Measurements from ENCODE around the gene THOC2. TPM values are rescaled to one million over a fixed set of nuclear protein-coding genes. Genes with fewer than 3 reads are reported as not detected.

Gene THOC2
- total RNA-seq, 2 experiments from 2014 or later, result 73.8 to 99.1 TPM

DNA sequence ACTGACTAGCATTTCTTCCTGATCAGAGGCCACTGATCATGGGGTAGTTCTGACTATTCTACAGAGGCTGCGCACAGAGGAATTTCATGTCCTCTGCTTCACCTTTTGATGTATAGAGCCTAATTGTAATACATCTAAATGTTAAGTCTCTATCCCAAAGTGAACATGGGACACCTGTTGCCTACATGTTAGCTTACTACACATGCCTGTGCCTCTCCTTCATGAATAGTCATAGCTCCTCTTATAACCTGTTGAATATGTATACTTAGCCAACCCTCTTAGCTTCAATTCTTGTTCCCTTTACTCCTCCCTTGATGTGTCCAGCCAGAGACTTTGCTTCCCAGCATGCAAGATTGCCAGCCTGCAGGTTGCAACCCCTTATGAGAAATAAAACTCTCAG lies 9.6 kb upstream of the THOC2 start:
- no peak overlapping the region for H3K4me2 ChIP-seq (ENCODE audit: low read length)
- no peaks in the 10 kb centered on the region for H3K9me3 ChIP-seq (ENCODE audit: low read length)
- intact Hi-C loops (cut with micrococcal nuclease; ENCODE audit: unreplicated experiment), result no loop called here
- no peaks in the 10 kb centered on the region for H3K36me3 ChIP-seq (ENCODE audit: insufficient read depth, low read length)
- no TSS peak for BruUV-seq (replicated peaks)
- CTCF ChIA-PET (ENCODE audit: unreplicated experiment), result no interaction called here
- H3K79me2 ChIP-seq (ENCODE audit: insufficient read depth, low read depth, low read length), result no peaks in the 10 kb centered on the region
- POLR2A ChIA-PET, result interaction anchor here (0.6 kb wide), 1 partner anchor 651 kb away, joined by 3 read pairs; no protein-coding TSS in a partner anchor
- DNase-seq (ENCODE audit: low spot score), result no peak
- TF ChIP-seq, protein P1, sequence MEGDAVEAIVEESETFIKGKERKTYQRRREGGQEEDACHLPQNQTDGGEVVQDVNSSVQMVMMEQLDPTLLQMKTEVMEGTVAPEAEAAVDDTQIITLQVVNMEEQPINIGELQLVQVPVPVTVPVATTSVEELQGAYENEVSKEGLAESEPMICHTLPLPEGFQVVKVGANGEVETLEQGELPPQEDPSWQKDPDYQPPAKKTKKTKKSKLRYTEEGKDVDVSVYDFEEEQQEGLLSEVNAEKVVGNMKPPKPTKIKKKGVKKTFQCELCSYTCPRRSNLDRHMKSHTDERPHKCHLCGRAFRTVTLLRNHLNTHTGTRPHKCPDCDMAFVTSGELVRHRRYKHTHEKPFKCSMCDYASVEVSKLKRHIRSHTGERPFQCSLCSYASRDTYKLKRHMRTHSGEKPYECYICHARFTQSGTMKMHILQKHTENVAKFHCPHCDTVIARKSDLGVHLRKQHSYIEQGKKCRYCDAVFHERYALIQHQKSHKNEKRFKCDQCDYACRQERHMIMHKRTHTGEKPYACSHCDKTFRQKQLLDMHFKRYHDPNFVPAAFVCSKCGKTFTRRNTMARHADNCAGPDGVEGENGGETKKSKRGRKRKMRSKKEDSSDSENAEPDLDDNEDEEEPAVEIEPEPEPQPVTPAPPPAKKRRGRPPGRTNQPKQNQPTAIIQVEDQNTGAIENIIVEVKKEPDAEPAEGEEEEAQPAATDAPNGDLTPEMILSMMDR (conservative IDR thresholded peaks at IDR 0.05; ENCODE audit: low read length), result no peak
- no peak for TF ChIP-seq EZH2phosphoT487 (IDR thresholded peaks at IDR 0.05; ENCODE audit: borderline replicate concordance, low read depth, low read length)
- H2AFZ ChIP-seq (ENCODE audit: low read length), result no peak overlapping the region
- no peaks in the 10 kb centered on the region for H4K20me1 ChIP-seq (ENCODE audit: insufficient read depth, low read length)
- peaks cover 4% of the 10 kb centered on the region for H3K4me1 ChIP-seq (ENCODE audit: insufficient read depth, low read length, poor library complexity, severe bottlenecking)
- no peak overlapping the region for H3K27ac ChIP-seq (ENCODE audit: low read depth, low read length, poor library complexity, severe bottlenecking)
- H3K4me3 ChIP-seq (ENCODE audit: low read depth, low read length, poor library complexity, severe bottlenecking), result no peak overlapping the region
- no peaks in the 10 kb centered on the region for H3K9me2 ChIP-seq (ENCODE audit: insufficient read depth, low read length)

GRCh38 chrX:123740536-123740935 lies 7.7 kb upstream of the THOC2 start:
- no peak for TF ChIP-seq EZH2phosphoT487 (IDR thresholded peaks at IDR 0.05; ENCODE audit: borderline replicate concordance, low read depth, low read length)
- TF ChIP-seq, protein P1 (conservative IDR thresholded peaks at IDR 0.05; ENCODE audit: low read length), result no peak
- no peaks in the 10 kb centered on the region for H3K9me3 ChIP-seq (ENCODE audit: low read length)
- BruUV-seq (replicated peaks), result no TSS peak
- POLR2A ChIA-PET, result interaction anchor here (1.0 to 1.5 kb wide), 3 partner anchors 10 to 24 kb away, joined by 3 to 6 read pairs (median 3); no protein-coding TSS in a partner anchor
- H3K27ac ChIP-seq (ENCODE audit: low read depth, low read length, poor library complexity, severe bottlenecking), result no peak overlapping the region
- no peak overlapping the region for H3K4me3 ChIP-seq (ENCODE audit: low read depth, low read length, poor library complexity, severe bottlenecking)
- H2AFZ ChIP-seq (ENCODE audit: low read length), result no peak overlapping the region; the same call in 1 of the 2 replicates
- H3K9me2 ChIP-seq (ENCODE audit: insufficient read depth, low read length), result no peaks in the 10 kb centered on the region
- H3K79me2 ChIP-seq (ENCODE audit: insufficient read depth, low read depth, low read length), result no peaks in the 10 kb centered on the region
- H4K20me1 ChIP-seq (ENCODE audit: insufficient read depth, low read length), result no peaks in the 10 kb centered on the region
- no peaks in the 10 kb centered on the region for H3K36me3 ChIP-seq (ENCODE audit: insufficient read depth, low read length)
- no peak overlapping the region for H3K4me2 ChIP-seq (ENCODE audit: low read length)
- H3K4me1 ChIP-seq (ENCODE audit: insufficient read depth, low read length, poor library complexity, severe bottlenecking), result peaks cover 13% of the 10 kb centered on the region
- CTCF ChIA-PET (ENCODE audit: unreplicated experiment), result no interaction called here
- DNase-seq (ENCODE audit: low spot score), result no peak
- intact Hi-C loops (cut with micrococcal nuclease; ENCODE audit: unreplicated experiment), result no loop called here

- ChIA-PET POLR2A (interaction anchor here (1.0 to 1.5 kb wide), 4 partner anchors 9 to 24 kb away, joined by 3 to 6 read pairs (median 4); no protein-coding TSS in a partner anchor), CTCF (ENCODE audit: unreplicated experiment) (no interaction called here)
- Histone ChIP-seq H4K20me1 (ENCODE audit: insufficient read depth, low read length) (no peaks in the 10 kb centered on the region), H3K4me2 (ENCODE audit: low read length) (no peak overlapping the region), H3K9me2 (ENCODE audit: insufficient read depth, low read length) (no peaks in the 10 kb centered on the region), H3K36me3 (ENCODE audit: insufficient read depth, low read length) (no peaks in the 10 kb centered on the region), H2AFZ (ENCODE audit: low read length) (no peak overlapping the region; the same call in 1 of the 2 replicates), H3K4me3 (ENCODE audit: low read depth, low read length, poor library complexity, severe bottlenecking) (no peak overlapping the region), H3K79me2 (ENCODE audit: insufficient read depth, low read depth, low read length) (no peaks in the 10 kb centered on the region), H3K27ac (ENCODE audit: low read depth, low read length, poor library complexity, severe bottlenecking) (no peak overlapping the region), H3K9me3 (ENCODE audit: low read length) (no peaks in the 10 kb centered on the region), H3K4me1 (ENCODE audit: insufficient read depth, low read length, poor library complexity, severe bottlenecking) (peaks cover 13% of the 10 kb centered on the region)
- TF ChIP-seq, protein P1 (conservative IDR thresholded peaks at IDR 0.05; ENCODE audit: low read length), result no peak
- no peak for TF ChIP-seq EZH2phosphoT487 (IDR thresholded peaks at IDR 0.05; ENCODE audit: borderline replicate concordance, low read depth, low read length)
- intact Hi-C loops (cut with micrococcal nuclease; ENCODE audit: unreplicated experiment), result no loop called here
- no peak for DNase-seq (ENCODE audit: low spot score)
- no TSS peak for BruUV-seq (replicated peaks)
These were observed 7.2 kb upstream of the THOC2 start for GRCh38 chrX:123740006-123740405.
